Measurements from ENCODE around the gene CLEC3B.
"Not testable (repeated sequence)": the region's sequence is repeated elsewhere in the genome, so short reads cannot be mapped to it uniquely, and the experiment has no call there.

Gene CLEC3B

DNA sequence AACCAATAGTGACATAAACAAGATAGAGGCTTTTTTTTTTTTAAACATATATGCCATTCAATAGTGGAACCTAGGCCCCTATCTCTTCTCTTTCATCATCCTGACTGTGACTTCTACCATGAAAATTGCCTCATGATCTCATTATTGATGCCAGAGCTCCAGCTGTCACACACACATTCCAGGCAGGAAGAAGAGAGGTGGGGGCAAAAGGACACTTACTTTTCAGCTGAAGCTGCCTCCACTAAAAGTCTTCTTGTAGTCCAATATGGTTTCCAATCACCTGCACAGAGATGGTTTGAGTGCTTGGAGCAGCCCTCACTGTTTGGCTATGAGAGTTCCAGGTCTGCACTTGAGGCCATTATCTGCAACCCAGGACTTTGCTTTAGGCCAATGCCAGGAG is 45.0 kb downstream of the CLEC3B start:
- DNase-seq, result no peak

DNA sequence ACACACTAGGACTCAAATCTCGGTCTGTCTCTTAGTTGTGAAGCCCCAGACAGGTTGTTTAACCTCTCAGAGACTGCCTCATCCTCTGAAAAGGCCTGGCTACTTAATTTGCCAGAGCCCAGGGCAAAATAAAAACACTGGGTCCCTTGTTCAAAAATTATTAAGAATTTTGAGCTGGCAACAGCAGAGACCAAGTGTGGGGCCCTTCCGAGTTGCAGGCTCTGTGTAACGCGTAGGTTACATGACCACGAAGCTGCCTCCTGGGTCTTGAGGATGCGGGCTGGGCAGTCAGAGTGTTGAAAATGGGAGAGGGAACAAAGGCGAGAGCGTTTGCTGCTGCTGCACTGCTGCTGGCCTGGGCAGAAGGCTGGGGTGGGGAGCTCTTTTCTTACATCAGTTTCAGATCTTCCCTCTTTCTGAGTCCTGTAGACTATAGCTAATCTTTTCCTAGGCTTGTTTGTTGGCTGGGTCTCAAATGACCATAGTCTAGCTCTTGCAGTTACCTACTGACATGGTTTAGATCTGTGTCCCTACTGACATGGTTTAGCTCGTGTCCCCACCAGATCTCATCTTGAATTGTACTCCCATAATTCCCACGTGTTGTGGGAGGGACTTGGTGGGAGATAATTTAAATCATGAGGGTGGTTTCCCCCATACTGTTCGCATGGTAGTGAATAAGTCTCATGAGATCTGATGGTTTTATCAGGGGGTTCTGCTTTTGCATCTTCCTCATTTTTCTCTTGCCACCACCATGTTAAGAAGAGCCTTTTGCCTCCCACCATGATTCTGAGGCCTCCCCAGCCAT is 49.9 kb downstream of the CLEC3B start:
- no peak for DNase-seq

DNA sequence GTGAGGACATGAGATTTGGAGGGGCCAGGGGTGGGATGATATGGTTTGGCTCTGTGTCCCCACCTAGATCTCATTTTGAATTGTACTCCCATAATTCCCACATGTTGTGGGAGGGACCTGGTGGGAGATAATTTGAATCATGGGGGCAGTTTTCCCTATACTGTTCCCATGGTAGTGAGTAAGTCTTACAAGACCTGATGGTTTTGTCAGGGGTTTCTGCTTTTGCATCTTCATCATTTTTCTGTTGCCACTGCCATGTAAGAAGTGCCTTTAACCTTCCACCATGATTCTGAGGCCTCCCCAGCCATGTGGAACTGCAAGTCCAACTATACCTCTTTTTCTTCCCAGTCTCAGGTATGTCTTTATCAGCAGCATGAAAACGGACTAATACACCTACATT is 52.2 kb downstream of the CLEC3B start:
- DNase-seq, result not testable (repeated sequence)

DNA sequence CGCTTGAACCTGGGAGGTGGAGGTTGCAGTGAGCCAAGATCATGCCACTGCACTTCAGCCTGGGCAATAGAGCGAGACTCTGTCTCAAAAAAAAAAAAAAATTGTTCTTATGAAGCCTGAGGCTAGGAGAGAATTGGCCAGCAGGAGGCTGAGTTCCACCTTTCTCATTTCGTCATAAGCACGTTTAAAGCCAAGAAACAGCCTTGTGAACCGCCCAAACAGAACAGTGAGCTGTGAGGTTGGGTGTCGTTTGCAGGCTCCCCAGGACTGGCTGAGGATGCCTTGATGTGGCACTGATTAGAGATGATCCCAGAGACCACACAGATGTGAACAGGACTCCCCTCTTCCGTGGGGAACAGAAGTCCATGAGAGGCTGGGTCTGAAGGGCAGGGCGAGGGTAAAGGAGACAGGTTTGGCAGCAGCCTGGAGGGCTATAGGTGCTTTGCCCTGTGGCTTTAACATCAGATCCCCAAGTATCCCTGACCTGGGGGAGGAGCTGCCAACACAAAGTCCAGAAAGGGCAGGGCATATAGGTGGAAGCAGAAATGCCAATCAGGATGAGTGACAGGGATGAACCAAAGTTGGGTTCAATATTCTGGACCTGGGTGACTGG is 52.9 kb downstream of the CLEC3B start:
- DNase-seq, result no peak

DNA sequence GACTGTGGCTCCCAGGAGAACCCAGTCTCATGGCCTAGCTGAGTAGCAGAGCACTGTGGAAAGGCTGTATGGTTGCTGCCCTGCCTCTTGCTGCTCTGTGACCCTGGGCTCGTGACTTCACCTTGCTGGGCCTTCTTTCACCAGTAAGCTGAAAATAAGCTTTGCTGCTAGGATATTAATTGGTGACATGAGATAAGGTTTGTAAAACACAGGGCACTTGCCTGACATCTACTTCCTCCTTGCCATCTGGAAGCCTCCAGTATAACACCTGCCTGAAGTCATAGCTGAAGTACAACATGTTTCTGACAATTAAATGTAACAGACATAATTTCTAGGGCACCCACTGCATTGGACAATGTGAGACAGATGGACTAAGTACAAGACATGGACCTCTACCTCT is 53.6 kb downstream of the CLEC3B start:
- no peak for DNase-seq

DNA sequence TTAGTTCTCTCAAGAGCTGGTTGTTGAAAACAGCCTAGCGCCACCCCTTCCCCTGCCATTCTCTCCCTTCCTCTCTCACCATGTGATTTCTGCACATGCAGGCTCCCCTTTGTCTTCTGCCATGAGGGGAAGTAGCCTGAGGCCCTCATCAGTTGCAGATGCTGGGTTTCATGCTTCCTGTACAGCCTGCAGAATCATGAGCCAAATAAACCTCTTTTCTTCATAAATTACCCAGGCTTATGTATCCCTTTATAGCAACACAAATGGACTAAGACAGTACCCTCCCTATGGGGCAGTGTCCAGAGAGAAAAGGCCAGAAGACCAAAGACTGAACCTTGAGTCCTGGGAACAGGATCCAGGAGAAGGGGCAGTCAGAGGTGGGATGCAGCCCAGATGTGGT is 54.7 kb downstream of the CLEC3B start:
- DNase-seq, result no peak

DNA sequence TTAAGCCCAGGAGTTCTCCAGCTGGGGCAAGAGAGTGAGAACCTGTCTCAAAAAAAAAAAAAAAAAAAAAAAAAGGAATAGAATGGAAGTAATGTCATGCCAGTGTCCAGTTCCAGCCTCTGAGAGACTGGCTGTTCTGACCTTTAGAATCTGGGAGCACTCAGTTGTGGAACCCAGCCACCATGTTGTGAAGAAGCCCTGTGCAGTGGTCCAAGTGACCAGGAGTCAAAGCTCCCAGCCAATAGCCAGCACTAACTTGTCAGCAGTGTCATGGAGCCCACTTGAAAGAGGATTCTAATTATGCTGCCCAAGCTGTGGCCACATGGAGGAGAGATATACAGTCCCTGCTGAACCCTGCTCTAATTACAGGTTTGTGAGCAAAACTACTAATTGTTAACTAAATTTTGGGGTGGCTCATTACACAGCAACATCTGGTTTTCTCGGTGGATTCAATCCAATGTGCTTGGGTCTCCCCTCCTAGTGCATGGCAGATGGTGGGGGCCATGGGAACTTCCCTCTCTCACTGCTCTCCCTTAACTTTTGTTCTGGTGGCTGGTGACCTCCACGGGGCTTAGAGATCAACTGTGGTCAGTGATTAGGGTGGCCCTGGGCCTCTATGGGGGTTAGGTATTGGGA is 55.5 kb downstream of the CLEC3B start:
- no peak for DNase-seq

DNA sequence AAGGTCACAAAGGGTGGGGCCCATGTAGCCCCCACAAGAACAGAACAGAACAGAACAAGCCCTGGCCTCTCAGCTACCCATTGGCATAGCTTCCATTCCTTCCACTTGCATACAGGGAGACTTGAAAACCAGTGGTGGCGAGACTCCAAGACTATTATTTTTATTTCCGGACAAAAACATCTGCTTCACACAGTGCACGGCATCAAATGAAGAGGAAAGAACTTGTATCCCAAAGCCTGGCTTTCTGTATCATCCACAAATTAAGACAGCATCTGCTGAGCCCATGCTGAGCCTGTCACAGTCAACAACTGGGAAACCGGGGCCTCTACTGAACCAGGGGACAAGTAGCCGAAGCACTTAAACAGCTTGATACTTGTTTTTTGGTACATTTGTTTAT is 56.0 kb downstream of the CLEC3B start:
- no peak for DNase-seq

DNA sequence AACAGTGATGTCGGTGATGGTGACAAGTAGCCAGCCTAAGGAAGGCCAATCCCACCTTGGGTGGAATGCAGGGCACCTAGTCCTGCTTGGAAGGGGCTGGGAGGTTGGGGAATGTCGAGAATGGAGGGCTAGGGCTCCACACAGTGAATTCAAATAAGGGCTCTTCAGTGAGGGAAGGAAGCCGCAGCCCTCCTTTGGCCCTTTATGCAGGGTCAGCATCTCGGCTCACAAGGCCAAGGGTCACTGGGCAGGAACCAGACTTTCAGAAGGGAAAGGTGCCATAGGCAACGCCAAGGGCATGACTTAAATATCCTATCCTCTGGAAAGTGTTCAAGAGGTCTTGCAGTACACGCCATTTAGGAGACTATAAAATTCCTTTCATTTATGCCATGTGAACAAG is 56.9 kb downstream of the CLEC3B start:
- no peak for DNase-seq

DNA sequence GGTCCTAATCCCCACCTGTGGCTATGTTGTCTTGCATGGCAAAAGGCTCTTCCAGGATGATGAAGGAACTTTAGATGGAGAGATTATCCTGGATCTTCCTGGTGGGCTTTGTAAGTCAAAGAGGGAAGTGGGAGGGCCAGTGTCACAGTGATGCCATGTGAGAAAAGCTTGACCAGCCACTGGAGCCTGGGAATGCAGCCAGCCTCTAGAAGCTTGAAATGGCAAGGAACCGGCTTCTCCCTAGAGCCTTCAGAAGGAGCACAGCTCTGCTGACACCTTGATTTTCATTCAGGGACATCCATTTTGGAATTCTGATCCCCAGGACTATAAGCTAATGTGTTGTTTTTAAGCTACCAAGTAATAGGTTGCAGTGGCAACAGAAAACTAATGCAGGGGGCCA is 58.3 kb downstream of the CLEC3B start:
- no peak for DNase-seq

DNA sequence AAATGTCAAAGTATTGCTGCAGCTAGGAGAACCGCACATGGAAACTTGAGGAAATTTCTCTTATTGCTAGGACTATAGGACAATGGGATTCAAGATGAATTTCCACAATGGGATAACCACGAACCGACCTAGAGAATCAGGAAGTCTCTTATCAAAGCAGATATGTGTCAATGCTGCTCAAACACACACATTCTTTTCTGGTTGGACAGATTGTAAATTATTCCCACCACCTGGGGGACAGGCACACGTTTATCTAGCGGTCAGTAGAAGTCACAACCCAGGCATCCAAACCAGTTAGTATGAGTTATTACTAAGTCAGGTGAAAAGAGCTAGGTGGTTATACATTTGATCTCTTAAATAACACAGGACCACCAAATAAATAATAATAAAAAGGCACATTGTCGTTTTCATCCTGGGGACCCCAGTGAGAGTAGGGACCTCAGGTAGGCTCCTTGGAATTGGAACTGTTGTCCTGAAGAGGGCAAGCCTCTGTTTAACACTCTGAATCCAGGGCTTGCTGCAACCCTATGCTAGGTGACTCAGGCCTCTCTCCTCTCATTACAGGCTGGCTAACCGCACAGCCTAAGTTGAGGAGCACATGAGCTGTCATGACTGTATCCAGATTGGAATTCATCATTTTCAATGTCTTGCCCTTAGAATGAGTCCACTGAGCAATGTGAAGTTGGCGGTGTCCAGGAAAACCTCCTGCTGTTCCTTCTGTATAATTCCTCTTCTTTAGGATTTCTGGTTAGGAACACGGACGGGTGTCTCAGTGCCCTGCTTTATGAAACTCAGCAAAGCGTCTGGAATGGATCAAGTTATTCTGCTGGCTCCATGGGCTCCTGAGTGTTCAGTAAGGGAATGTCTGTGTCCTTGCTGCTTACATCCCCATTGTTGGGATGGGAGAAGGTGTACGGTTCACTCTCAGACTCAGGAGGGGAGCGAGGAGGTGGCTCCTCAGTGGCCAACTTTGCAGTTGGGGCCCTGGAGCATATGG is 59.0 kb downstream of the CLEC3B start:
- no peak for DNase-seq

All from activated CD4-positive, CD25-positive, alpha-beta regulatory T cell treated with anti-CD3 and anti-CD28 coated beads, Interleukin-2, amount 50 U/mL, for 72 hours (primary cell).